BE2C (cell line): ENCODE measurements around the gene C2orf92. TPM values are rescaled to one million over a fixed set of nuclear protein-coding genes. Genes with fewer than 3 reads are reported as not detected.
"Not testable (repeated sequence)": the region's sequence is repeated elsewhere in the genome, so short reads cannot be mapped to it uniquely, and the experiment has no call there.

ENCODE experiments used
- DNase-seq: peaks from one replicate; pipeline ENCODE4 v3.0.0-alpha.2; 2020
- H3K27me3 ChIP-seq: fragments of 250-450 bp; sonication (Bioruptor Pico); 2 replicates; pipeline ENCODE4 v1.5.1; 2020; ENCODE audit warnings: mild to moderate bottlenecking
- H3K36me3 ChIP-seq: fragments of 250-450 bp; sonication (Bioruptor Pico); 2 replicates; pipeline ENCODE4 v1.5.1; 2020; ENCODE audit warnings: mild to moderate bottlenecking
- H3K4me1 ChIP-seq: fragments of 250-450 bp; sonication (Bioruptor Pico); 2 replicates; pipeline ENCODE4 v1.5.1; 2020
- H3K4me3 ChIP-seq: 2 replicates; pipeline ENCODE4 v1.5.1; 2011; ENCODE audit warnings: low read depth, low read length
- H3K9me3 ChIP-seq: fragments of 250-450 bp; sonication (Bioruptor Pico); 2 replicates; pipeline ENCODE4 v1.5.1; 2020
- CTCF ChIP-seq: IDR thresholded peaks from 2 replicates; pipeline ENCODE4 v1.5.1; 2012; ENCODE audit warnings: mild to moderate bottlenecking, low read depth, low read length
- polyA plus RNA-seq: library from polyadenylated mRNA; unstranded; fragments of >200 nt; gene quantifications from one replicate; pipeline ENCODE4 v1.2.1, GENCODE V29; 2012; ENCODE audit warnings: low read depth, missing spikeins; ENCODE audit not compliant: insufficient read length, insufficient read depth

Gene C2orf92
- 1.5 TPM for polyA plus RNA-seq

DNA sequence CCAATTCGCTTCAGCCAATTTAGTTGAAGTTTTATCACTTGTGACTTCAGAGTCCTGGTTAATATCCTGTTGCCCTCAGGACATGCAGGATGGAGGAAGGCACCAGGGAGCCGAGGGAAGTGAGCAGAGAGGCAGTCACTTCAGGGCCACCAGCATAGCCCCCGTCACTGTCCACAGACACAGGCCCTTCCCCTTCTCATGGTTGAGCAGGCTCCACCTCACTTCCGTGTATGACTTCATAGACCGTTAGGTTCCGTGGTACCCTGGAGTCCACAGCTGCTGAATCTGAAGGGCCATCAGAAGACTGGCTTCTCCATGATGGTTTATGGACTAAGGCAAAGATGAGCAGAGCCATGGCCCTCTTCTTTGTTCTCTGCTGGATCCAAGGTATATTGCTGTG, at the start of gene C2orf92:
C2orf92 (plus strand) TSS at position 266 of the 400 bp plus-strand sequence; CDS start at position 342, 76 bp downstream.
- no peak for DNase-seq
- no peaks in the 10 kb centered on the region for H3K4me1 ChIP-seq
- no peaks in the 10 kb centered on the region for H3K9me3 ChIP-seq
- no peak within 1 kb of the TSS for H3K4me3 ChIP-seq
- no peaks in the 10 kb centered on the region for H3K36me3 ChIP-seq
- no peaks in the 10 kb centered on the region for H3K27me3 ChIP-seq
- TF ChIP-seq CTCF, result no peak

GRCh38 chr2:97620492-97620891, 49.0 kb upstream of the C2orf92 start:
- not testable (repeated sequence) for H3K4me1 ChIP-seq, H3K9me3 ChIP-seq, DNase-seq, H3K4me3 ChIP-seq, H3K27me3 ChIP-seq, H3K36me3 ChIP-seq

DNA sequence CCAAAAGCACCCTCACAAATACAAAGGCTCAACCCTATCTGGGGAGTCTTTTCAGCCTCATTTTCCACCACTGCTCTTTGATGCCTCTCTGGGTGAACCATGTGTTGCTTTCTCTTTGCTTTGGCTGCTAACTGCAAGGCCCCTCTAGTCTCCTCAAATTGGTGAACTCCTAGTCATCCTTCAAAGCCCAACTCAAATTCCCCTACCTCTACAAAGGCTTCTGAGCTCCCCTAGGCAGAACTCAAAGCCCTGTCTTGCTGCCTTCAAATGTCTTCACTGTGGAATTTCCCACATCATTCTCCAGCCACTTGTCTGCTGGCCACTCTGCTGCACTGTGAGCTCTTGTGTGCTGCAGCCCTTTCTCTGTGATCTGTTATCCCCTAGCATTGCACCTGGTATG, 46.5 kb upstream of the C2orf92 start:
- not testable (repeated sequence) for H3K4me3 ChIP-seq, H3K27me3 ChIP-seq, DNase-seq, H3K4me1 ChIP-seq, H3K36me3 ChIP-seq, H3K9me3 ChIP-seq

- not testable (repeated sequence) for H3K4me1 ChIP-seq, H3K27me3 ChIP-seq
Observed at GRCh38 chr2:97625354-97626048, 44.0 kb upstream of the C2orf92 start.

GRCh38 chr2:97626049-97626430, 43.5 kb upstream of the C2orf92 start:
- not testable (repeated sequence) for H3K36me3 ChIP-seq, H3K4me3 ChIP-seq, DNase-seq, H3K27me3 ChIP-seq, H3K9me3 ChIP-seq, H3K4me1 ChIP-seq

More at GRCh38 chr2:97625354-97626048, 44.0 kb upstream of the C2orf92 start:
- not testable (repeated sequence) for H3K9me3 ChIP-seq, H3K4me3 ChIP-seq, DNase-seq, H3K36me3 ChIP-seq

DNA sequence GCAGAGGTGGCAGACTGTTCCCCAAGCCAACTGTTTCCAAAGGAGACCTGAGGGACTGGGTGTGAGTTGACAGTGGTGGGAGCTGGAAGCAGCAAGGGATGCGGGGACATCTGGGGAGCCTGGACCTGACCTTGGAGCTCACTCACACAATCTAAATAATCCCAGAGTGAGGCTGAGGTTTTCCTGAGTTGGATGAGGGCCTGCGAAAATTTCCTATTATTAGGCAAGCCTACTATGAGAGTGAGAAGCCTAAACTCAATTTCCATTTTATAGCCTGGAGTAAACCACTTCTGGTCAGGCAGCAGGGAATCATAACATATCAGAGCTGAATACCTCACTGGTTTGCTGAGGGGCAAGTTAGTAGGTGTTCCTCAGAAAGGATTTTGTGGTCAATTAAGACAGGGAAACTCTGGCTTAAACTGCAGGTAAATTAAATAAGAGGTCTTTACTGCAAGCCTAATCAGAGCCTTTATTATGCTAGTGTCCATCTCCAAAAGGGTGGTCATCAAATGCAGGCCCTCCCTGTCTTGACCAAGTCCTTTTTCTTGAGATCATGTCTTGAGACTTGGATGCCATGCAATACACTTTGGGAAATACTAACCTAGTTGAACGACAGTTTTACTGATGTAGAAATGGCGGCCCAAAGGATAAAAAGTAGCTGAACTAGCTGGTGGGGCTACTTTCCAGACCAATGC, 25.3 kb upstream of the C2orf92 start:
- no peaks in the 10 kb centered on the region for H3K9me3 ChIP-seq
- peaks cover 12% of the 10 kb centered on the region for H3K36me3 ChIP-seq
- no peaks in the 10 kb centered on the region; the same call in 1 of the 2 replicates for H3K4me1 ChIP-seq
- H3K4me3 ChIP-seq, result no peak overlapping the region
- H3K27me3 ChIP-seq, result no peaks in the 10 kb centered on the region
- no peak for DNase-seq
- no peak for TF ChIP-seq CTCF

DNA sequence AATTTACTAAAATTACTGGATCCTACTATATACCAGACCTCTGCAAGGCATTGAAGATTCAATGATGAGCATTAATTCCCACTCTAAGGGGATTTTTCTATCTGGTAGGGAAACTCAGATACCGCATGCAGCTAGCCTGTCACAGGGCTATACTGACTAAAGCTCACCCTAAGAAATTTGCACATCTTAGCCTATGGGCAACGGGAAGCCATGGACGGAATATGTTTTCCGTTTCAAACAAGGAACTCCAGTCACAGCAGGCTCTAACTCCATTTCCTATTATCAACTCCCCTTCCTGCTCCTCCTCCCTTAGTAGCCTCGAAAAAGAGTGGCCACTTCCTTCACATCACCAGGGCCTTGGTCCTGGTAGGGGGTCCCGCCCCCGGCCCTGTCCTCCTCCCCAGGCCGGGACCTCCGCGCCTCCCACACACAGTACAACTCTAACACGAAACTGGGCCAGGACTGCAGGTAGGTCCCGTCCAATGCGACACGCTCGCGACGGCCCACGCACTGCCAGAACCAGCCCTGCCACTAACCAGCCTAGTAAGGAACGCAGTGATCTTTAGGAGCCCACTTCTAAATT, 24.3 kb upstream of the C2orf92 start:
- TF ChIP-seq CTCF, result no peak
- no peaks in the 10 kb centered on the region for H3K27me3 ChIP-seq
- DNase-seq, result no peak
- H3K36me3 ChIP-seq, result peaks cover 12% of the 10 kb centered on the region
- H3K4me1 ChIP-seq, result no peaks in the 10 kb centered on the region; the same call in 1 of the 2 replicates
- H3K9me3 ChIP-seq, result no peaks in the 10 kb centered on the region
- H3K4me3 ChIP-seq, result peak overlapping the region; percentile 81
